ENCODE measurements around the gene SETD1B.
A peak's percentile ranks its signal among the peaks of the same experiment; 100 is the strongest.

The SETD1B gene

DNA sequence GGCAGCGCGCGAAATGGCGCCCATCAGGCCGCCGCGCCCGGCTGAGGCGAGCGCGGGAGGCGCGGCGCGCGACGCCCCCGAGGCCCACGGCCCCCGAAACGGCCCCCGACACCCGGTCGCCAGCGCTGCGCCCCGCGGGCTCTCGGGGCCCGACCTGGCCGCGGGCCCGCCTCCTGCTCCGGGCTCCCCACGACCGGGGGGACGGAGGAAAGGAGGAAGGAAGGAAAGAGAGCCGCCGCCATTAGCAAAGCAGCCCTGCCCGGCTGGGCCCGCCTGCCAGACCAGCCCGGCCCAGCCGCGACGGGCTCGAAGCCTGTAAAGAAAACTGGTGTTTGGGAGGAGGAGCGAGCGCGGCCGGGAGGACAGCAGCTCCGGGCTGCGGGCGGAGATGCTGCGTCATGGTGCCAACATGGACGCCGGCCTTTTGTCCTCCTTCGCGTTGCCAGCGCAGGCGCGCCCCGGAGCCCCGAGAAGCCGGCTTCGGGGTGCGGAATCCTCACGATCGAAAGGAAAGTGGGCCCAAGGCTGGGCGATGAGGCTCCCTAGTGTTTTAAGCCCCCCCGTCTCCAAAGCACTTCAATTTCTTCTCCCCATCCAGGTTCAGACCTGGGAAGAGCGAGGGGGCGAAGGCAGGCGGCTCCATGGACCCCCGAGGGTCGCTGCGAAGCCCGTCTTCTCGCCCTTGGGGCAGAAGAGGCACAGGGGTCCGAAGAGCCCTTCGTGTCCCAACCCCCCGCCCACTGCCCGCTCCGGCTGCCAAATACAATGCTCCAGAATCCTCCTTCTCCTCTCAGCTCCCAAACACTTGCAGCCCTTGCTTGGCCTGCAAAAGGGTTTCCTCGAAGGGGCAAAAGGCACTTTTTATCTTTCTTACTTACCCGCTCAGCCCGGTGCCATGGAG lies 2.9 kb upstream of the SETD1B start:
- peak overlapping the region; percentile 69 for H3K4me3 ChIP-seq (ENCODE audit: low read depth, low read length)
- DNase-seq (ENCODE audit: low read depth, low spot score): peak; percentile 86
- no peak for TF ChIP-seq CTCF (IDR thresholded peaks at IDR 0.05; ENCODE audit: low read depth, low read length)
- in situ Hi-C loops (cut with HindIII; ENCODE audit: low sequenced_read_pairs): no loop called here

- peak; percentile 67 for DNase-seq (ENCODE audit: low read depth, low spot score)
- TF ChIP-seq CTCF (IDR thresholded peaks at IDR 0.05; ENCODE audit: low read depth, low read length): no peak
- in situ Hi-C loops (cut with HindIII; ENCODE audit: low sequenced_read_pairs): no loop called here
- H3K4me3 ChIP-seq (ENCODE audit: low read depth, low read length): peak overlapping the region; percentile 69
These were observed 2.0 kb upstream of the SETD1B start for GRCh38 chr12:121801595-121802484.

- in situ Hi-C loops (cut with HindIII; ENCODE audit: low sequenced_read_pairs): no loop called here
- DNase-seq (ENCODE audit: low read depth, low spot score): no peak
- H3K4me3 ChIP-seq (ENCODE audit: low read depth, low read length): peak overlapping the region; percentile 69
- TF ChIP-seq CTCF (IDR thresholded peaks at IDR 0.05; ENCODE audit: low read depth, low read length): no peak
These were observed 1.3 kb upstream of the SETD1B start for GRCh38 chr12:121802485-121802842.

GRCh38 chr12:121802843-121803698 lies 738 bp upstream of the SETD1B start:
- TF ChIP-seq CTCF (IDR thresholded peaks at IDR 0.05; ENCODE audit: low read depth, low read length): no peak
- H3K4me3 ChIP-seq (ENCODE audit: low read depth, low read length): peak overlapping the region; percentile 69
- in situ Hi-C loops (cut with HindIII; ENCODE audit: low sequenced_read_pairs): no loop called here
- DNase-seq (ENCODE audit: low read depth, low spot score): peak; percentile 98

- peak overlapping the region; percentile 69 for H3K4me3 ChIP-seq (ENCODE audit: low read depth, low read length)
- peak; percentile 43 for DNase-seq (ENCODE audit: low read depth, low spot score)
- TF ChIP-seq CTCF (IDR thresholded peaks at IDR 0.05; ENCODE audit: low read depth, low read length): no peak
- in situ Hi-C loops (cut with HindIII; ENCODE audit: low sequenced_read_pairs): no loop called here
These were observed 755 bp downstream of the SETD1B start for GRCh38 chr12:121804417-121805111.
